GM19438 (cell line): ENCODE measurements around the gene TNK2.

Experiments
- ATAC-seq: cut with Tn5 transposase; IDR thresholded peaks from one replicate; pipeline ENCODE4 v1.9.1; 2021; ENCODE audit warnings: low read depth; ENCODE audit not compliant: unreplicated experiment

TNK2 gene

DNA sequence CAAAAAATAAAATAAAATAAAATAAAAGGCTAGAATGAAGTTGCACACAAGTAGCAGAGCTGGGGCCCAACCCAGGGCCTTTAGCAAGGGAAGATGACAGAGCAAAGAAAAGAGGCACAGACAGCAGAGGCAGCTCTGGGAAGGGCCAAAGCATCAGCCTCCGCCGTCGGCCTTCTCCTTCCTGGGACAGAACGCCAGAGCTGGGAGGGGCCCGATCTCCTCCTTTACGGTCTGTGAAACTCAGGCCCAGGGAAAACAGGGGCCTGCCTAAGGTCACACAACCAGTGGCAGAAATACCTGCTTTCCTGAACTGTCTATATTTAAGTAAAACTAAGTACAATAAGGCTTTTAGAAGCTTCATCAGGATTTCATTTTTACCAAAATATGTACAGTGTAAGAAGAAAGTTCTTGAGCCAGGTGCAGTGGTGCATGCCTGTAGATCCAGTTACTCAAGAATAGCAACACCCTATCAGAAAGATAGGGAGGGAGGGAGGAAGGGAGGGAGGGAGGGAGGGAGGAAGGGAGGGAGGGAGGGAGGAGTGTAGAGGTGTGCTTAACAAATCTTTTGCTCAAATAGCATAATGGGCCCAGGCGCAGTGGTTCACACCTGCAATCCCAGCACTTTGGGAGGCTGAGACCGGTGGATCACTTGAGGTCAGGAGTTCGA lies 53.6 kb downstream of the TNK2 start:
- no peak for ATAC-seq

DNA sequence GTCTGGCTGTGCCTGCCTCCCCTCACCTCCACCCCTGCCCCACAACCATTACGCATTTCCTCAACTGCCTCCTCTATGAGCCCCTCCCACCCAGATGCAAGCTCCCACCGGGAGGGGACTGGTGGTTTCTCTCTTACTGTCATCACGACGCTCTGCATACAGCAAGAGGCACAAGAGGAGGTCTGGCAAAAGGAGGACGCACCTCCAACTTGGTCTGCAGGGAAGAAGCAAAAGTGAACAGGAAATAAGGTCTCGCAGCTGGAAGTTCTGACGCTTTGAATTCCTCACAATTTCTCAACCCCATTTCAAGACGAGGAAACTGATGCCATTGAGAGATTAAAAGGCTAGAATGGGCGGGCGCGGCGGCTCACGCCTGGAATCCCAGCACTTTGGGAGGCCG lies 54.4 kb downstream of the TNK2 start:
- ATAC-seq = no peak

DNA sequence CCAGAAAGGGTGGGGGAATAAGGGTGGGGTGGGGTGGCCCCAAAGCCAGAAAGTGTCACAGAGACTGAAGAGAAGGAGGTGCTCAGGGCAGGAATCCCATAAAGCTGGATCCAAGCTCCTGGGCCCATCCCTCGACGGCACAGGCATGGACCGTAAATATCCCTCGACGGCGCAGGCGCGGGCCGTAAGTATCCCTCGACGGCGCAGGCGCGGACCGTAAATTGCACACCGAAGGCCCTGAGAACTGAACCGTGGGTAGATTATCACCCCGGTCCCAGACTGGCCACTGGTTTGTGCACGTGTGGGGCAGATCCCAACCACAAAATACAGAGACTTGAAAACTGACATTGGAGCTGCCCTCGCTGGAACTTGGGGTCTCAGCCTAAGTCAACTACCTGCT lies 55.3 kb downstream of the TNK2 start:
- ATAC-seq = no peak

DNA sequence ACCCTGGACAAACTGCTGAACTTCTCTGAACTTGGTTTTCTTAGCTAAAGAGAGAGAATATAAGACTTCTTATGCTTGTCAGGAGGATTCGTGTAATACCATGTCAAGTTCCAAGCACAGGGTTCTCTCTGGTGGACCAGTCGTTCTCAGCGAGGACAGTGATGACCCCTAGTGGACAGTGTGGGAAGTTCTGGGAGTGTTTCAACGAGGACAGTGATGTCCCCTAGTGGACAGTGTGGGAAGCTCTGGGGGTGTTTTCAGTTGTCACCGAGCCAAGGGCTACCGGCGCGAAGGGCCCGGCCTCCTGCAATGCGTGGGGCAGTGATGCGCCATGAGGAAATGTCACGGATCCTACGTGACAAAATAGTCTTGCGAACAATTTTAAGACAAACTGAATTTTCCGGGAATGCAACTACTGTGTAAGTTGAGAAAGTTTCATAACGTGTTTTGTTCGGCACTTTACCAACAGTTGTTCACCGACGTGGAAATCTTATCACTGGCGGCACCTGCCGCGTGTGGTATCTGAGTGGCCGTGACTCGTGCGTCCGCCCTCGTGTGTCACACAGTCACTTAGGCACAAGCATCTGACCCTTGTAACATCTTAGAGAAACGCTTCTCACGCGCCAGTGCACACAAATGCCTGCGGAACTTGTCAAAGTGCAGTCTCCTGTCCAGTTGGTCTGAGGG lies 57.4 kb downstream of the TNK2 start:
- no peak for ATAC-seq

DNA sequence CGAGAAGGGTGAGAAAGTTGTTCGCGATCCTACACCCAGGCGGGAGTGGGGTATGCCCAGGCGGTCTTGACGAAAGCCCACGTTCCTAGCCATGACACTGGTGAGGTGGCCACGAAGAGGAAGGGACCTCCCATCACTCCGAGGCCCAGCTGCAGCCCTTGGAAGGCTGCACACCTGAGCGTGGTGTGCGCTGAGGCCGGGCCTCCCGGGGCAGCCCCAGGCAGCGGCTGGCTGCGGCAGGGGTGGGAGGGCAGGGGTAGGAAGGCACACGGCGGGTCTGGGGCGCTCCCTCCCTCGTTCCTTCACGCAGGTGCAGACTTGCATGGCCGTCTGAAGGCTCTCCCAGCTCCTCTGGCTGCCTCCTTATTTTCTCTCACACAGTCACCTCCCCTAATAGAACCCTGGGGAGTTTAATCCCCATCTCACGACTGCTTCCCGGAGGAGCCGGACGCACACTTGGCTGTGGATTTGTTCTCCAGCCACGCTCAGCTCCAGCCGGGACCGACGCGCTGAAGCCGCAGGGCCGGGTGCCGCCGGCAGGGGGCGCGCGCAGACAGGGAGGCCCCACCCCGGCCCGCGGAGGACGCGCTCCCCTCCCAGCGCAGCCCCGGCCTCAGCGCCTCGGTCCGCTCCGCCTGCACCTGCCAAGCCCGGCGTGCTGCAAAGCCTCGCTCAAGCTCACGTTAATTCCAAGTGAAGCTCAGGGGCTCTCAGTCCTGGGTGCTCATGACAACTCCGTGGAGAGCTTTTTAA lies 58.9 kb downstream of the TNK2 start:
- ATAC-seq = no peak

DNA sequence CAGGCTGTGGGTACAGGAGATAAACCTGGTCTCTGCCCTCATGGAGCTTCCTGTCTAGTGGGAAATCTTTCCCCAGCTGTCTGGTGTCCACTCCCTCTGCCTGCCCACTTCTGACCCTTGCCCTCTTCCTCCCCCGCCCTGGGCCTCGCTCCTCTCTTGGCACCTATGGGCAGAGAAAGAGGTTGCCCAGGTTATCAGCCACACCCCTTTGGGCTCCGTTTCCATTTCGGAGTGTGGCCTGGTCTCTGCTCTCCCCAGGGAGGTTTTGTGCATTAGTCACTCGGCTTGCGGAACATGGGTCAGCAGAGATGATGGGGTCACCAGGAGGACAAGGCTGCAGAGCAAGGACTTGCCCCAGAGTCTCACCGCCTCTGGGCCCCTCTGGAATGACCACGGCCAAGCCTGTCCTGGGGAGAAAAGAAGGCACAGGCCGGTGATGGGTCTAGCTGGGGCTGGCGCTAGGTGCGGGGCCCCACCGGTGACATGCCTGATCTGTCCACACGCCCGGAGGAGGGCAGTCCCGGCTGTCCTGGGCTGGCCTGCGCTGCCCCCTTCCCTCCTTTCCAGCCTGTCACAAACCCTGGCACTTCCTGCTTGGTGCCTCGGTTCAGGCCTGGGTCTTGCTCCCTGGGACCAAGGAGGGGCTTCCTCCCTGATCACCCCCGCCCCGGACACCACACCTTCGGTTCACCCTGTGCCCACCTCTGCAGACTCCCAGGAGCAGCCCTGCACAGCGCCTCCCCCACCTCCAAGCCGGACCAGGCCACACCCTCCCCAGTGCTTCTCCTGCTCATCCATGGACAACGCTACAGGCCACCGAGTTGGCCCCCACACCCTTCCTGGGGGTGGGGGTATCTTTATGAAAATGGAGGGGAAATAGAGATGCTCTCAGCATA lies 61.0 kb downstream of the TNK2 start:
- ATAC-seq = no peak

DNA sequence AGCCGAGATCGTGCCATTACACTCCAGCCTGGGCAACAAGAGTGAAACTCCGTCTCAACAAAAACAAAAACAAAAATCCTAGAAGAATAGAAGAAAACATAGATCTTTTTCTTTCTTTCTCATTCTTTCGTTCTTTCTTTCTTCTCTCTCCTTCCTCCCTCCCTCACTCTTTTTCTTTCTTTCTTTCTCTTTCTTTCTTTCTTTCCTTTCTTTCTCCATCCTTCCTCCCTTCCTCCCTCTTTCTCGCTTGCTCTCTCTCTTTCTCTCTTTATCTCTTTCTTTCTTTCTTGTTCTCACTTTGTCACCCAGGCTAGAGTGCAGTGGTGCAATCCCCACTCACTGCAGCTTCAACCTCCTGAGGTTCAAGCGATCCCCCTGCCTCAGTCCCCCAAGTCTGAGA lies 62.9 kb downstream of the TNK2 start:
- no peak for ATAC-seq

DNA sequence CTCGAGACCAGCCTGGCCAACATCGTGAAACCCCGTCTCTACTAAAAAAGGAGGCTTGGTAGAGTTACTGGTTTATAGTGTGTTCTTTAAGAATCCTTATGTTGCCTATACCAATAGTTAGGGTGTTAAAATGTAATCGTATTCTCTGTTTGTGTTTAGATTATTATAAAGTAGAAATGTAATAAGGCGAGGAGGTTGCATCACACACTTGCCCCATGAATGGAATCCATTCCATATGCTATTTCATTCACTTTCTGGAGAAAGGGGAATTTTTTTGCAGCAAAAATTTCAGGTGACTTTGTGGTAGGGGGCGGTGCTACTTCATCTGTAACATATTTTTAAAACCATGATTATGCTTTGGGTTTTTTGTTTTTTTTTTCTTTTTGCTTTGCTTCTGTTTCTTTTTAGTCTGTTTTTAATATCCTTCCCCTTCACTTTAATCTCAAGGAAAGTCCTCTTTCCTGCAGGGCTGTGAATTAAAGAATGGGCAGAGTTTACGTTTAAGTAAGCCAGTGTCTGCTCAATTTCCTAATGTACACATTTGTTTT lies 63.6 kb downstream of the TNK2 start:
- ATAC-seq = no peak

DNA sequence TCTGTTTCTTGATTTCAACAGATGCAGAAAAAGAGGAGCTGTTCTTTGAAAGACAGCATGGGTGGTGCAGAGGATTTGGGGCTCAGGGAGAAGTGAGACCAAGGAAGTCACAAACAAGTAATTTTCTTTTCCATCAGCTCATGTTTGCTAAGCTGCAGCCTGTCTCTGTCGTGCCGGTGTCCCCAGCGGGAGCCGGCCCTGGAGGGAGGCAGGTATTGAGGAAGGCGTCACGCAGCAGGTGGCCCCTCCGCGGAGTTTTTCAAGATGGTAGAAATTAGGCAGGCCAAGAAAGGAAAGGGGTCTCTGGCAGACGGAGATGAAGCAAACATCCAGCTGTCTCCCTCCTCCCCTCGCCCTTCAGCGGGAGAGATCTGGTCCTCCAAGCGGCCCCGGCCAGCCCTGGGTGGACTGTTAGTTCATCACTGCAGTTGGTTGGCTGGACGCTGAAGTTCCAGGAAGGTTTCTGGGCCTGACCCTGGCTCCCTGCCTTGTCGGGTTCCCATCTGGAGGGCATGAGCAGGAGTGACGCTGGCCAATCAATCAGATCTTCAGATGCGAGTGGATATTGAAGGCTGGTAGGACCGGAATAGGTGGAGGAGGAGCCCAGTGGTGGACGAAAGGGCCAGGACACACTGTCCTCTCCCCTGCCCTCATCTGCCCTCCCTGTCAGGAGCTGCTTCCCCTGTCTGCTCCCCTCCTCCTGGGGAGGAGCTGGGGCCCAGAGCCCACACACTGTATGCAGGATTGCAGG lies 68.9 kb downstream of the TNK2 start:
- ATAC-seq = no peak

DNA sequence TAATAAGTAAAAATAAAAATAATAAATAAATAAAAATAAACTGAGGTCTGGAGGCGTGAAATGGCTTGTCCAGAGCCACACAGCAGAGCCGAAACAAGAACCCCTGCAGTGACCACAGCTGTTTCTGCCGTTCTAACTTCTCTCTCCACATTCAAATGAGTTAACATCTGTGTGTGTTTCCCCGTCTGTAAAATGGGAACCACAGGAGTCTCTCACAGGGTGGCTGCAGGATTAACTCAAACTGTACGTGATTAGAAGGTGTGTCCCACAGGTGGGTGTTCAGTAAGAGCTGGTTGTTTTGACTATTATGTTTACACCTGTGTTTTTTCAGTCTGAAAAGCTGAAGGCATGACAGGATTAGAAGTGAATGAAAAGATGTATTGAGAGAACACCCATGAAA lies 69.6 kb downstream of the TNK2 start:
- ATAC-seq = no peak

DNA sequence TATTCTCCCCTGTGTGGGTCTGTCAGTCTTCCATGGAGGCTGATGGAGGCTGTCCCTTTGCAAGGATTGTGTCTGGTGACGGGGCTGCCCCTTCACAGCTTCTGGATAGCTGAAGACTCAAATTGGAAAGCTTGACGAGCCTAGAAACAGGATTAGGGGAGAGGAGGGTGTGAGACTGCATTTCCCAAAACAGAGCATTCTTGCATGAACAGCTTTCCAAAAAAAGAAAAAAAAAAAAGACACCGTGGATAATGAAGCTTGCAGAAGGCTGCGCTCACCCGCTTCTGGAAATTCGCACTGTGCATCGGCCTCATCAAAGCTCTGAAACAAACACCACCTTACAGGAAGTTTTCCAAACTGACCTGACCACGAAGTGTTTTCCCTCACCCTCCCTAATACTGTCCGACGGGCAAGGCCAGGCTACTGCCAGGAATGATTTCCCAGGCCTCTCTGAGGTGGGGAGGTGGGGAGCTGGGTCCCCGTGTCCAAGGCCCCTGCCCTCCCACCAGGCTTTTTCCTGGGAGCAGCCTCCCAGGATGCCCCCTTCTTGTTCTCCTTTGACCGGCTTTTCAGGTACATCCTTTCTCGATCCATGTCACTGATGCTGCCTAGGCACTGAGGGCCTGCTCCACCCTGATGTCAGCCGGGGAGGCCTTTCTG lies 71.7 kb downstream of the TNK2 start:
- ATAC-seq = no peak

DNA sequence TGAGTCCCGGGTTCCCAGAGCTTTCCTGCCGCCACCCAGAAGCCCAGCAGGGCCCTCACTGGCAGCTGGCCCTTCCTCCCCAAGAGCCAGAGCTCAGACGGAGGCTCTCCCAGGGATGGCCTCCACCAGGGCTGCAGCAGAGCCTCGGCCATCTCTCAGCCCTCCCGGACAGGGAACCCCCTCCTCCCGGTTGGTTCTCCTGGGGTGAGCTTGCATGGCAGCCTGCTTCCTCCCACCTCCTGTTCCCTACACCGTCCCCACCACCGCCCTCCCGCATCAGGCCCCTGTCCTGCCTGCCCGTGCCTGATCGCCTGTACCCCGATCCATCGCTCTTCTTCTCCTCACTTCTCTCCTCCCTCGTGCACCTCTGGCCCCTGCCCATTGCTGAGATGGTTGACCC lies 72.6 kb downstream of the TNK2 start:
- no peak for ATAC-seq

DNA sequence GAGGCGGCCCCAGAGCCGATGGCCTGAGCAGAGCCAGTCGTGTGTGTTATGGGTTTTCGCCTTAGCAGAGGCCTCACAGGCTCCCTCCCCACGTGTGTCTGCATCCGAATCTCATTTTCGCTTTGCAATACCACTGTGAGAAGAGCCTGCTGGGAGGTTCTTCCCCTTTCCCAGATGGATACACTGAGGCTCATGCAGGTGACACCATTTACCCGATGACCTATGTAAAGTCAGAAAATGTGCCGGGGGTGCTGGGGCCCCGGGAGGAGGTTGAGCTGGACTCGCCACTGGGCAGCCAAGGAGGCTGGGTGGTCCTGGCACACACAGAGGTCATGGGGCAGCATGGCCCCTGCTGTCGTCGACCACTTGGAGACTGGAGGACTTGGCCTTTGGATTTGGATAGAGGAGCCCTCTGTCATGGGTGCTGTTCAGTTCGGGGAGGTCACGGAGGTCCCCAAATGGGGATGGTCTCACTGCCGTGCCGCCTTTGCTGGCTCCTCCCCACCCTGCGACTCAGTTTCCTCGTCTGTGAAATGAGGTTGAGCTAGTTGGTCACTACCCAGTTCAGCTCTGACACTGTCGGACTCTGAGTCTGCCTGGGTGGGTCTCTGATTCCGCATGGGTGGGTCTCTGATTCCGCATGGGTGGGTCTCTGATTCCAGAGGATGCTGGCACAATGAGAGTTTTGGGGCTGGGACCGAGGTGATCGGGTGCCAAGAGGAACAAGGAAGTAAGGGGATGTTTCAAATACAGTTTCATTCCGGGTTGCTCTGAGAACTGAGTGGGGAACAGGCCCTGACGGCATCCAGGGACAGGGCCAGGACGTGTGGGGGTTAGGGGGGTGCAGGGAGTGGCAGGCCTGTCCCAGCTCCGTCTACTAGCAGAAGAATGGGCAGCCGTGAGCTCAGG lies 73.4 kb downstream of the TNK2 start:
- ATAC-seq = no peak

DNA sequence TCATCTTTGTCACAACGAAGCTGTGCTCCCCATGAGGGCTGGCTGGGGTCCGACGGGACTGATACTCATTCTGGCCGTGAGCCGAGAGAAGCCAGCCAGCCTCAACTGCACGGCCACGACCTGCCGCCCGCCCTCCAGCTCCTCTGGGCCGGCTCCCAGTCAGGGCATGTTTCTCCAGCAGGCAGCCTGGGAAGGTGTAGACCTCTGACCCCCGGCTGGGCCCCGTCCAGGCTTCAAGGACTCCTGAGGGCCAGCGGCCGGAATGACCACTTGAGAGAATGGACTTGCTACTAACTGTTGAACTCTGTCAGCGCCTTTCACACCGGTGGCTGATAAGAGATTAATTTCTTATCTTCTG lies 78.5 kb downstream of the TNK2 start:
- no peak for ATAC-seq

DNA sequence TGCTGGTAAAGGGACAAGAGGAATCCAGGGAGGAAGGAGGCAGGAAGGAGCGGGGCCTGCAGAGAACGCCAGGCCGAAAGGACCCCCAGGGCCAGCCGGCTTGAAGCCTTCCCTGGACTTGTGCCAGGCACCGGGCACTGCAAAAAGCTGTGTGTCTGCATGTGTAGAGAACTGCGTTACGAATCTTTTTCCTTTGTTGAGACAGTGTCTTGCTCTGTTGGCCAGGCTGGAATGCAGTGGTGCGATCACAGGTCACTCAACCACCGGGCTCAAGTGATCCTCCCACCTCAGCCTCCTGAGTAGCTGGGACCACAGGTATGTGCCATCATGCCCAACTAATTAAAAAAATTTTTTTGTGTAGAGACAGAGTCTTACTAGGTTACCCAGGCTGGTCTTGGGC lies 79.6 kb downstream of the TNK2 start:
- ATAC-seq = no peak

DNA sequence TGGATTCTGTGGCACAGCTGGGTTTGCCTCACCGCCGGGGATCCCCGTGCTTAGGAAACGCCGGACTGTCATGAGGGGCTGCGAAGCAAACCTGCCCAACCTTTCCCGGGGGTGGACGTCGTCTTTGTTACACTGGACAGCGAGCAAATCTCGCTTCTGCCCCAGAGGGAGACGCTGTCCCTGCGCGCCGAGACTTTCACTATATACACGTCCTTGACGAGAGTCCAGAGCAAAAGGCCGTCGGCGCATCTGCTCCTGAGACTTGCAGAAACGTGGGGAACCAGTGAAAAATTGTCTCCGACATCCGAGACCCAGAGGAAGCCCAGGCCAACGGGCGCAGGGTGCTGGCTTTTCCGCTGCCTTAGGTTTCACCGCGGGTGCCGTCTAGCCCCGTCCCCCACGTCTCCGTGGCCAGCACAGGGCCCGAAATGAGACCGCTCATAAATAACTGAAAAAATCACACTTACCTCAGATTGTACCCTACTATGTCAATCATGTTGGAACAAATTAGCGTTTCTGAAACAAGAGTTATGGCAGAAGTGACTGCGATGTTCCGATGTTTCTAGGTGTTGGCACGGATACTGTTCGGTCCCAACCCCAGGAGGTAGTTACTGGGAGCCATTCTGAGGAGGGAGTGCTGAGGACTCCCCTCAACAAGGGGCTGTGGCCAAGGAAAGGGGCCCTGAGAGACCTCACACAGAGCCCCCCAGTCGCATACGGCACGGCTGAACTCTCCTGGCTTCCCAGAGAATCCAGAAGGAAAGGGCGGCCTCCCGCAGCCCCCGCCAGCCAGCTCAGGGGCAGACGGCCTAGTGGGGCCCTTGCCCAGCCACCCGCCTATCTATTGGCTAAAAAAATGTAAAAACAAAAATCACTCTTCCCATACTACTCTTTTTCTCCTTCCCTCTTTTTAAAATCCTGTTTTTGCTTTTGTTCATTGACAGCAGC lies 82.2 kb downstream of the TNK2 start:
- ATAC-seq = no peak

DNA sequence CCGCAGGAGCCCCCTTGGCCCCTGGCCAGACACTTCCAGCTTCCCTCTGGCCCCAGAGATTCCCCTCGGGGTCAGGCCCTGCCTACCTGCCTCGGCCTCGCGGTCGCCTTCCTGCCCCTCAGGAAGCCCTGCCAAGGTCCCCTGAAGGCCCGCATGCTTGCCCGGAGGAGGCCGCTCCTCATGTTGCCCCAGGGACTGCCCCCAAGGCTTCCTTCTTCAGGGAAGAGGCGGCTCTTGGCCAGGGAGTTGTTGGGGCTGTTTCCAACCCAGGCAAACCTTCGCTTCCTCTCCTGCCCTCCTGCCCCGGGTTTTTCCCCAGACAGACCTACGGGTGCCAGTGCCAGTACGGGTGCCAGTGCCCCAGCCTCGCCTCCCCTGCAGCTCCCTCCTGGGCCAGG lies 83.2 kb downstream of the TNK2 start:
- no peak for ATAC-seq
